Mononuclear cell (primary cell): Measurements from ENCODE around the gene KCNH1. TPM values are rescaled to one million over a fixed set of nuclear protein-coding genes. Genes with fewer than 3 reads are reported as not detected.

ENCODE experiments used
- H3K27me3 ChIP-seq: 2 replicates; pipeline ENCODE4 v1.6.0; 2011; ENCODE audit warnings: low read length, control low read depth; ENCODE audit not compliant: insufficient read depth
- H3K4me1 ChIP-seq: 2 replicates; pipeline ENCODE4 v1.5.1; 2011; ENCODE audit warnings: mild to moderate bottlenecking, low read length, control low read depth; ENCODE audit not compliant: insufficient read depth
- H3K4me3 ChIP-seq: 2 replicates; pipeline ENCODE4 v1.5.1; 2011; ENCODE audit warnings: mild to moderate bottlenecking, low read length, moderate library complexity
- H3K9me3 ChIP-seq: 2 replicates; pipeline ENCODE4 v1.5.1; 2011; ENCODE audit warnings: low read depth, mild to moderate bottlenecking, control low read depth, low read length
- total RNA-seq: library from RNA; depleted of rRNA; stranded (reverse); fragments of >200 nt; gene quantifications from one replicate; pipeline ENCODE4 v1.2.3, GENCODE V29; 2012

KCNH1 gene
- total RNA-seq, 1 donor: not detected

DNA sequence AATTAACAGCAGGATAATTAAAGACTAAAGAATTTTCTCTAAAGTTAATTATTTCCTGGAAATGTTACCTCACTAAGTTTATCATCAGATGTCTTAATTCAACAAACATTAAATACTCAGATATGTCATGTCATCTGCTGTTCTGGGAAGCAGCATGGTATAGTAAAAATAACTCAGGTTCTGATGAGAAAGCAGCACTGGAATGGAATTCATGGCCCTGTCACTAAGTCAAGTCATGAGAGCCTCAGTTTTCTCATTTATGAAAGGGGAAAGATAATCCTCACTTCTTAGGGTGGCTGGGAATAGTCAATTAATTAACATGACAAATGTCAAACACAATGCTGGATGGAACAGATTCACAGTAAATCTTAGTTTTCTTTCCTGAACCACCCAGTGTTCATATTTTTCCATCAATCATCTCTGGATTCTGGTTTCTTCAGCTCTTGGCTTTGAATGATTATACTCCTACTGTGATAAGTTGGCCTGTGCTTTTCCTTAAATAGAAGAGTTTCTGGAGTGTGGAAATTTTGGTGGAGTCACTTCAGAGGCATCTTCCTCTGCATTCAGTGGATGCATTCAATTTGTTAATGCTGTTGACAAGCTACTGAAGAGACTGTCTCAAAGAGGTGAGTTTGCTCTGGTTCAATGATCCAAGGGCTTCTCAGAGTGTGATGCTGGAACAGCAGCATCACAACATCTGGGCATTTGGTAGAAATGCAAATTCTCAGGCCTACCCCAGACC lies 319.4 kb downstream of the KCNH1 start:
- Histone ChIP-seq H3K4me3 (no peak overlapping the region), H3K4me1 (no peaks in the 10 kb centered on the region), H3K27me3 (no peaks in the 10 kb centered on the region), H3K9me3 (no peaks in the 10 kb centered on the region)

DNA sequence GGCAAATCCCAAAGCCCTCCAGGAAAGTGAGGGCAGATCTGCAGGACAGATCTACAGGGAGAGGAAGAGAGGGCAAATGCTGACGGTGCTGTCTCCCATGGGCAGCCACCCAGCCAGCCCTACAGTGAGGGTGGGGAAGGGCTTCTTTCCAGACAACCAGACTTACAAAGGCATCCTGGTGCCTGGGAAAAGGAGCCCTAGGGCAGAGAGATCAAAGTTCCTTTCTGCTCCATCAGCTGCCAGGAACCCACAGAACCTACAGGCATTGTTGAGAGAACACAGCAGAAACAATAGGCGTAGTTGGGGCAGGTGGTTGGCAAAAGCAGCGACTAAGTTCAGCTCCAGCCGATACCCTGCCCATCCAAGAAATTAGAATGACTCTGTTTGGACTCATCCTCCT lies 332.4 kb downstream of the KCNH1 start:
- H3K4me1 ChIP-seq: no peaks in the 10 kb centered on the region
- no peaks in the 10 kb centered on the region for H3K9me3 ChIP-seq
- H3K4me3 ChIP-seq: no peak overlapping the region
- no peaks in the 10 kb centered on the region for H3K27me3 ChIP-seq

DNA sequence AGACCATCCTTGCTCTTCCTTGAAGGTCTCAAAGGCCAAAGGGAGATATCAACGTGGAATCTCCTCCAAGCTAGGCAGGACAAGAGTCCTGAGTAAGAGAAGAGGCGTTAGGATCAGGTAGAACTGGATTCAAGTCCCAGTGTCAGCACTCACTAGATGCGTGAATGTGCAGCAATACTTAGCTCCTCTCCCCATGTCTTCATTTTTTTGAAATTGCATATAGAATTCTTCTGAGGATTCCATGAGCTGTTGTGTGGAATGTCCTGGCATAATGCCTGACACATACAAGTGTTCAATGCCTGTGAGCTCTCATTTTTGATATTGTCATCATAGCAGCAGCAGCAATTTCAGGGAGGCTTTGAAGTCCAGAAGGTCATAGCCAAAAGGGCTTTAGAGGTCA lies 333.2 kb downstream of the KCNH1 start:
- H3K9me3 ChIP-seq: no peaks in the 10 kb centered on the region
- no peaks in the 10 kb centered on the region for H3K27me3 ChIP-seq
- no peak overlapping the region for H3K4me3 ChIP-seq
- no peaks in the 10 kb centered on the region for H3K4me1 ChIP-seq

DNA sequence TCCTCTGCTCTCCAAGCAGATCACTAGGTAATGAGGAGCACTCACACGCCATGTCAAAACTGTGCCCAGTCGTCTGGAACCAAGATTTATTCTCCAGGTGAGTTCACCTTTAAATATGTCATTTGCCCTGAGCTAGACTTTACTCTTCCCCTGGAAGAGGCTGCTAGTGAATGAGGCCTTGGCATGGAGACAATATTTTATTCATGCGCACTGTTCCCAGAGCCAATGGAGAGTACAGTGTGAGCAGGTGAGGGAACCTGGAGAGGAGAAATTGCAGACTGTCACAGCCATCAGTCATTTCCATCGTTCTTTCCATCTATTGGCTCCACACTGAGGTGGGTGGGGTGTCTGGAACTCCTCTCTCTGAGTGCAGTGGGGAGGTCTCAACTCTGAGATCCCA lies 333.6 kb downstream of the KCNH1 start:
- Histone ChIP-seq H3K4me3 (no peak overlapping the region), H3K27me3 (no peaks in the 10 kb centered on the region), H3K9me3 (no peaks in the 10 kb centered on the region), H3K4me1 (no peaks in the 10 kb centered on the region)

DNA sequence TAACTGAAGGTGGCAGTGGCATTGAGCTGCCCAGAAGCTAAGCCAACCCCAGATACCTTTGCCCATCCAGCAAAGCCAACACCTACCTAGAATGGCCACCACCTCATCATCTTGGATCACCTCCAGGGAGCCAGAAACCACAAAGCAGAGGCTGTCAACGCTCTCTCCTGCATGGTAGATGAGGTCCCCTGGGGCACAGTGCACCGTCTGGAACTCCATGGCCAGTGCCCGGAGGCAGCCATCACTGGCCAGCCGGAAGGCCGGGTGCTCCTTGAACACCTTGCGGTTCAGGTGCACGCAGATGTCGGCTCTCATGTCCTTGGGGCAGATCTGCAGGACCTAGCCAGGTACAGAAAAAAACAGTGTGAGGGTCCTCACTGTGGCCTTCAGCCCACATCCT lies 336.5 kb downstream of the KCNH1 start:
- Histone ChIP-seq H3K9me3 (no peaks in the 10 kb centered on the region), H3K4me3 (no peak overlapping the region), H3K4me1 (no peaks in the 10 kb centered on the region), H3K27me3 (no peaks in the 10 kb centered on the region)

DNA sequence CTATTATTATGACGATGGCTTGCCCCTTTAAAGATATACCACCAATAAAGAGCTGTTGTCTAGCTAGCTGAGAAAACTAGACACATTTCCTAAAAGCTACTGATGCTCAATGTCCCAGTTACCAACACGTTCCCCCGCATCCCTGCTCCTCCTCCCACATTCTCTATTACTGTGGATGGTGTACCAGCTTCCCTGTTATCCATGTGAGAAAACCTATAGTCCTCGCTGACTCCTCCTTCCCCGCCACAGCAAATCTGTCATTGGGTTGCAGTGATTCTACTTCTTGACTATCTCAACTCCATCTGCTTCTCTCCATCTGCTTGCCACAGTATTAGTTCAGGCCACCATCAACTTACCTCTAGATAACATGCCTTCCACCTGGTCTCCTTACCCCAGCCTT lies 337.5 kb downstream of the KCNH1 start:
- Histone ChIP-seq H3K9me3 (no peaks in the 10 kb centered on the region), H3K4me1 (no peaks in the 10 kb centered on the region), H3K27me3 (no peaks in the 10 kb centered on the region), H3K4me3 (no peak overlapping the region)

DNA sequence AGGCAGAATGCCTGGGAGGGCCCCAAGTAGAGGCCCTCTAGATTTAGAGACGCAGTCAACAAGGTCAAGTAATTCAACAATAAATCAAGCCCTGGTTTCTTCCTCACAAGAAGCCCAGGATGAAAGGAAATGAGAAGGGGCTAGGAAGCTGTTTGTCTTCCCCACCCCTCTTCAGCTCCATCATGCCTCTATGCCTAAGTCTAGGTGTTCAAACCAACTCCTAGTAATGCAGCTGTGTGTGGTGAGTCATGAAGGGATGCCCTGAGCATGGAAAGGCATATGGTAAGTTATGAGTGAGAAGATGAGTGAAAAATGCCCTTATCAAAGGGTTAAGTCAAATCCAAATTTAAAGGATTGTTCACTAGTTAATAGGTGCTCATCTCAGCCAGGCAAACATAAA lies 339.5 kb downstream of the KCNH1 start:
- H3K4me3 ChIP-seq: no peak overlapping the region
- H3K9me3 ChIP-seq: no peaks in the 10 kb centered on the region
- H3K27me3 ChIP-seq: no peaks in the 10 kb centered on the region
- no peaks in the 10 kb centered on the region for H3K4me1 ChIP-seq

DNA sequence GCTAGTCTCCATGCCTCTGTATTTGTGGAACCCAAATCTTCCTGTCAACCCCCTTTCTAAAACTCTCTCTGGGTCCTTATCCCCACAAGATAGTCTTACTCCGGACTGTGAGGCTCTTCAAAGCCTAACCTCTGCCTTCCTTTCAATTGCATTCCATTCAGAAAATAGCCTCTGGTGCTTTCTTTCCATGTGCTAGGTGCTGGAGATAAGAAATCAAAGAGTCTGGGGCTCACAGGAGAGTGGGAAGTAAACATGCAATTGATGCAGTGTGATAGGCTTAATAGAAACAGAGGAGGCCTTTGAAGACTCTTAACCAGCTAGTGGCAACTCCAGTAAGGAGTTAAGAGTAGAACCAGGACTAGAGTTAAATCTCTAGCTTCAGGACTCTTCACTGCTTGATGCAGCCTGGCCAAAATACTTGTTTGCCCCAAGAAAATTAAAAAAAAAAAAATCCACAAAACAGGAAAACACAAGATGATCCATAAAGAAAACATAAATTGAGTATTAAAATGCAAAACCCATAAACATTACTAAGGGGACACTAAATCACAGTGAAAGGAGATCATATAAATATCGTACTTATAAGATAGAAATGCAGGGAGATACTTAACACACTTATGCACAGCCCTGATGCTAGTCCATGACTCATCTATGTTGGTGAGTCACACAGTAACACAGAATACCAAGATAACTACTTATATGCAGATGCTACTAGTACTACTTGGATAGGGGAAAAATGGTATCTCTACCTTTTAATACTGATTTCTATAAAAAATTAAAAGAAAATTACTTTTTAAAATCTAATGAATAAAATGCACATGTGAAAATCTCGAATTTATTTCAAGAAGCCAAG lies 341.5 kb downstream of the KCNH1 start:
- Histone ChIP-seq H3K9me3 (no peaks in the 10 kb centered on the region), H3K4me1 (no peaks in the 10 kb centered on the region), H3K4me3 (no peak overlapping the region), H3K27me3 (no peaks in the 10 kb centered on the region)

DNA sequence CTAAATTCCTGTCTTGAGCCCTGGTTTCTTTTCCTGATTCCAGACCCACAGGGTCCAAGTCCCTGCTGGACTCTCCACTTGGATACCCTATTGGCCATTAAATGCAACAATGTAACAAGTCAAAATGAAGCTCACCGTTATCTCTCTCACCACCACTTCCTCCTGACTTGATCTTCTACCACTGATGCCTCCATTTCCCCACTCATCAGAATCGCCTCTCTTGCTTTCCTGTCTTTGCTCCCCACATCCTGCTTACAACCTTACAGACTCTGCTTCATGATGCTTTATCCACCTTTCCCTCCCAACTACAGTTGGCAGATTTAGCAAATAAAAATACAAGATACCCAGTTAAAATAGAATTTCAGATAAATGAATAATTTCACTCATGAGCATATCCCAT lies 343.8 kb downstream of the KCNH1 start:
- Histone ChIP-seq H3K4me3 (no peak overlapping the region), H3K9me3 (no peaks in the 10 kb centered on the region), H3K27me3 (no peaks in the 10 kb centered on the region), H3K4me1 (no peaks in the 10 kb centered on the region)

DNA sequence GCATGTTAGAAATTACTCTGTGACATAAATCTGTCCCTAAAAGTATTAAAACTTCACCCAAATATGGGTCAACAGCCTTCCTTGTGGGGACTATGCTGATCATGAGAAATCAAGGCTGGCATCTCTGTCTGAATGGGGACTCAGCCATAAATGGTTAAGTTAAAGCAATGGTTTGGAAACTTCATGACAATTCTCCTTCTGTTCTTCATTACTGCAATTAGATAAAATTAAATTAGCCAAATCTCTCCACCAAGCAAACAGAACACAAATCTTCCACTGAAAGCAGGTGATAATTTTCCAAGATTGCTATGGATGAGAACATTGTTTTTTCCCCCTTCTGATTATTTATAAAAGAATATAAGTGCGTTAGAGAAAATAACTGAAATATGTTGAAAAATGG lies 346.1 kb downstream of the KCNH1 start:
- Histone ChIP-seq H3K4me3 (no peak overlapping the region), H3K4me1 (no peaks in the 10 kb centered on the region), H3K9me3 (no peaks in the 10 kb centered on the region), H3K27me3 (no peaks in the 10 kb centered on the region)

DNA sequence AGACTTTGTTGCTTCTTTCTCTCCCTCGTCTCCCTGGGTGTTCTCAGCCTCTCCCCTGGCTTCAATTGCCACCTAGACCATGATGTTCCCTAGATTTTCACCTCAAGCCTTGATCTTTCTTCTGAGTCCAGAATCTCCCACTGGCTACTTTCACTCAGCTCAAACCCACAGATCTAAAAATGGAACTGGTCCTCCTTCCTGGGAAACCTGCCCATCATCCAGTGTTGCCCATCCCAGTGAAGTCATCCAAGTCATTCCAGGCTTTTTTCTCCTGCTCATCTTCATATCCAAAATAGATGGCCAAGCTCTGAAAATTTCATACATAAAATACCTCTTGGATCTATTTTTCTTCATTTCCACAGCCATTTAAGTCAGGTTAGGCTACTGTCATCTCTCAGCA lies 347.4 kb downstream of the KCNH1 start:
- H3K27me3 ChIP-seq: no peaks in the 10 kb centered on the region

DNA sequence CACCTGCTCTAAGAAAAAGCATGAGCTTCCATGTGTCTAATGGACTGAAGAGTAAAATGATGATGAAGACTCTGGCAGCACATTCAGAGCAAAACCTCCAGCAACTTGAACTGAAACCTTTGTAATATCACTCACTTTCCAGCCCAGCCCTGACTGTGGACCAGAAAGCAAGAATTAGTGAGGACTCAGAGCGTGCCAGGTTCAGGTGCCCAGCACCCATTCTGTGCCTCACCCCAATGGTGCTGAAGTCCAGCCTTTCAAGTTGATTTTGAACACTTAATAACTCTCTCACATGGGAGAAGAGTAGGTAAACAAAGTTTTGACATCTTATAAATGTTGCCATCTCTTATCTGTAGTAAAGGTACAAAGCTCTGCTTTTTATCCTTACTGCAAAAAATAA lies 350.0 kb downstream of the KCNH1 start:
- no peak overlapping the region for H3K4me3 ChIP-seq
- no peaks in the 10 kb centered on the region for H3K9me3 ChIP-seq
- no peaks in the 10 kb centered on the region for H3K27me3 ChIP-seq
- no peaks in the 10 kb centered on the region for H3K4me1 ChIP-seq

More for the DNA sequence above, 347.4 kb downstream of the KCNH1 start:
- Histone ChIP-seq H3K4me3 (no peak overlapping the region), H3K4me1 (no peaks in the 10 kb centered on the region), H3K9me3 (no peaks in the 10 kb centered on the region)

DNA sequence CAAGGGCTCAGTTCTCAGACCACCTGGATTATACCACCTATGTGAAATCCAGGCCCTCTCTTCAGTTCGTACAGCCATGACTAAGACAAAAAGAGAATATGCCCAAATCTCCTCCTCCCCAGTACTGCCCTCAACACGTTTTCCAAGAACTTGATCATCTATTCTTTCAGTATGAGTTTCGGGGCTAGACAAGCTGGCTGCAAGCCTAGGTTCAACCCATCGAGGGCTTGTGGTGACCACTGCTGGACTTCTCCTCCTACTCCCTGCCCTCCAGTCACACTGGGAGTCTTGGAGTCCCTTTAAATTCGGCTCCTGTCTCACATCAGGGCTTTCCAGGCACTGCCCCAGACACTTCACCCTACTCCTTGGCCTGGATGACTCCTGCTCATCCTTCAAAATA lies 352.3 kb downstream of the KCNH1 start:
- H3K27me3 ChIP-seq: no peaks in the 10 kb centered on the region
- H3K4me1 ChIP-seq: no peaks in the 10 kb centered on the region
- H3K9me3 ChIP-seq: no peaks in the 10 kb centered on the region
- no peak overlapping the region for H3K4me3 ChIP-seq

DNA sequence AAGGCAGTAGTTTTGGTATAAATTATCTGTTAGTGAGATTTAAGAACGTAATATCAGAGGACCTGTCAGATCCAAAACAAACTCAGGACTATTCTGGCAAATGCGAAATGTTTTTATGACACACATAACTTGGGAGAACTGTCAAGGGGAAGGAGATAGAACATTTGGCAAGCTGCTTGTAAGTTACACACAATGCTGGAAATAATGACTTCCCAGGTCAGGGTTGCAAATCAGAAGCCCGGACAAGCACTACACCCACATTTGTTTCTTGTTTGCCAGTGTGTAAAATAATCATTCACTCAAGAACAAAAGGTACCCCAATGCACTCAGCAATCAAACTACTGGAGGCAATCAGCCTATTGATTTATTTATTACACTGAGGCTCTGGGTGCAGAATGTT lies 354.7 kb downstream of the KCNH1 start:
- Histone ChIP-seq H3K4me1 (no peaks in the 10 kb centered on the region), H3K4me3 (no peak overlapping the region), H3K9me3 (no peaks in the 10 kb centered on the region), H3K27me3 (no peaks in the 10 kb centered on the region)

DNA sequence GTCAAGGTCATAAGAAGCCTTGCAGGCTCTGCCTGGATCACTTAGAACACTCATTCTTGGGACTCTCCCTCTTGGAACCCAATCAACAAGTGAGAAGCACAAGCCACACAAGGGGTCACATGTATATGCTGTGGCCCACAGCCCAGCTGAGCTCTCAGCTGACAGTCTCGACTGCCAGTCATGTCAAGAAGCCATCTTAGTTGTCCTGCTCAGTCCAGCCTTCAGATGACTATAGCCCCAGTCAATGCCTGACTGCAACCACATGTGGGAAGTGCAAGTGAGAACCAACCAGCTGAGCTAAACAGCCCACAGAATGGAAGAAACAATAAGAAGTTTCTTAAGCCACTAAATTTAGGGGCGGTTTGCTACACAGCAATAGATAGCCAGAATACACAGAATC lies 356.0 kb downstream of the KCNH1 start:
- Histone ChIP-seq H3K4me3 (no peak overlapping the region), H3K4me1 (no peaks in the 10 kb centered on the region), H3K27me3 (no peaks in the 10 kb centered on the region), H3K9me3 (no peaks in the 10 kb centered on the region)

DNA sequence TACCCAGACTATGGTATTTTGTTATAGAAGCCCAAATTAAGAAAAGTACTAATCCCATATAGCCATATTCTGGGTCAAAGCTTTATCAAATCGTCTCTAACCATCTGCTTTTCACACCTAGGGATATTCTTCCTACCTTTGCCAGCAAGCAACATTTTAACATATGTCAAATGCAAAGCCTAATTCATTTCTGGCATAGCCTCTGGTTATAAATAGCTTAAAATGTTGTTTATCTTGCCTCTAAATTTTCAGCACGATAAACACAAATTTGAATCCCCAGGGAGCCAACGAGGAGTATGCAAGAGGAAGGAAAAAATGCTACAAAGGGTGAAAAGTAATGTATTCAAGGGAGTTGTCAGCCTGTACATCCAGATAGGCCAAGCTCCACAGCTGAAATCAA lies 357.2 kb downstream of the KCNH1 start:
- H3K27me3 ChIP-seq: no peaks in the 10 kb centered on the region
- H3K9me3 ChIP-seq: no peaks in the 10 kb centered on the region
- H3K4me1 ChIP-seq: no peaks in the 10 kb centered on the region
- H3K4me3 ChIP-seq: no peak overlapping the region
